BJ (cell line): ENCODE measurements around the gene ANXA11. TPM values are rescaled to one million over a fixed set of nuclear protein-coding genes. Genes with fewer than 3 reads are reported as not detected.

Experiments
- CTCF ChIA-PET: fragments of 350-600 bp; formaldehyde crosslinking; extraction: SDS; loops from one replicate; lab custom pipeline; 2021; ENCODE audit warnings: antibody characterized with exemption, inconsistent platforms; lab: Yijun Ruan, JAX
- POLR2A ChIA-PET: fragments of 300-600 bp; sonication (Branson Sonifier 250); formaldehyde crosslinking; extraction: SDS; loops from one replicate; lab custom pipeline; 2021; ENCODE audit warnings: antibody characterized with exemption; lab: Charles Lee
- DNase-seq: peaks from one replicate; pipeline ENCODE4 v3.0.0-alpha.2; 2011; ENCODE audit warnings: low read depth
- H3K27me3 ChIP-seq: 2 replicates; pipeline ENCODE4 v1.6.0; 2011; ENCODE audit warnings: low read length; ENCODE audit not compliant: control insufficient read depth, insufficient read depth
- H3K36me3 ChIP-seq: 2 replicates; pipeline ENCODE4 v1.5.1; 2011; ENCODE audit warnings: low read length; ENCODE audit not compliant: control insufficient read depth, insufficient read depth
- H3K4me3 ChIP-seq: 2 replicates; pipeline ENCODE4 v1.5.1; 2011; ENCODE audit warnings: low read depth, mild to moderate bottlenecking, control low read depth, low read length
- polyA plus RNA-seq: library from polyadenylated mRNA; depleted of rRNA; stranded (reverse); fragments of >200 nt; gene quantifications from 2 replicates; pipeline ENCODE4 v1.2.3, GENCODE V29; 2011
- TF ChIP-seq, protein P1 (sequence below): IDR thresholded peaks from 2 replicates; pipeline ENCODE4 v1.5.1; 2011; ENCODE audit warnings: low read depth, mild to moderate bottlenecking, control low read depth, inconsistent platforms, low read length, moderate library complexity; ENCODE audit not compliant: insufficient read depth

Gene ANXA11
- polyA plus RNA-seq, 1 experiment = 239 TPM

DNA sequence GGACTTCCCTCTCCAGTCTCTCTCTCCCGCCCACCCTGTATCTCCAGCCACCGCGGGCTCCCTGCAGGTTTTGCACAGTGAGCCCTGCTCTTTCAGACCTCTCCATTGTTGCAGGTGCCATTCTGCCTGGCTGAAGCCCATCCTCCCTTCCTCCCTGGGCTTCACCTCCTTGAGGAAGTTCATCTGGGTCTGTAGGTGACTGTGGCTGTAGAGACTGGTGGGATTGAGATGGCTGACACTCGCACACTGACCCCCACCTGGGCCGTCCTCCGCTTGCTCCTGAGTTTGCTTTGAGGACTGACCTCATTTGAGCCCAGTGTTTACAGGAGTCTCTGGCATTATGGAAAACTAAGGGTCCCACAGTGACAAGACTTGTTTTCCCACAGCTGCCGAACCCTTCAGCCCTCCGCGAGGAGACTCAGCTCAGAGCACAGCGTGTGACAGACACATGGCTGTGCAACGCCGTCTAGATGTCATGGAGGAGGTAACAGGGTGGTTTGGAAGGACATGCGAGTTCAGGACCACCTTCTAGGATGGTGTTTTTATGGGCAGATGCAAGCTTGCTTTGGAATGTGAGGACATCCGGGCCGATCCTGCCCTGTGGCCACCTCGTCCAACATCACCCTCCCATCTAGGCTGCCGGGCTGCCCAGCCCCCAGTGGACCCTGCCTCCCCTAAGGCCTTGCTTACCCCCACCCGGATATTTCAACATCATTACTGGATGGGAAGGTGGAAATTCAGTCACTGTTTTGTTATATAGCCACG lies 63.5 kb downstream of the ANXA11 start:
- Histone ChIP-seq H3K27me3 (no peaks in the 10 kb centered on the region), H3K36me3 (no peaks in the 10 kb centered on the region), H3K4me3 (no peak overlapping the region)
- POLR2A ChIA-PET = interaction anchor here (0.7 kb wide), 1 partner anchor 17 kb away, joined by 4 read pairs; no protein-coding TSS in a partner anchor
- DNase-seq = no peak
- TF ChIP-seq, protein P1, sequence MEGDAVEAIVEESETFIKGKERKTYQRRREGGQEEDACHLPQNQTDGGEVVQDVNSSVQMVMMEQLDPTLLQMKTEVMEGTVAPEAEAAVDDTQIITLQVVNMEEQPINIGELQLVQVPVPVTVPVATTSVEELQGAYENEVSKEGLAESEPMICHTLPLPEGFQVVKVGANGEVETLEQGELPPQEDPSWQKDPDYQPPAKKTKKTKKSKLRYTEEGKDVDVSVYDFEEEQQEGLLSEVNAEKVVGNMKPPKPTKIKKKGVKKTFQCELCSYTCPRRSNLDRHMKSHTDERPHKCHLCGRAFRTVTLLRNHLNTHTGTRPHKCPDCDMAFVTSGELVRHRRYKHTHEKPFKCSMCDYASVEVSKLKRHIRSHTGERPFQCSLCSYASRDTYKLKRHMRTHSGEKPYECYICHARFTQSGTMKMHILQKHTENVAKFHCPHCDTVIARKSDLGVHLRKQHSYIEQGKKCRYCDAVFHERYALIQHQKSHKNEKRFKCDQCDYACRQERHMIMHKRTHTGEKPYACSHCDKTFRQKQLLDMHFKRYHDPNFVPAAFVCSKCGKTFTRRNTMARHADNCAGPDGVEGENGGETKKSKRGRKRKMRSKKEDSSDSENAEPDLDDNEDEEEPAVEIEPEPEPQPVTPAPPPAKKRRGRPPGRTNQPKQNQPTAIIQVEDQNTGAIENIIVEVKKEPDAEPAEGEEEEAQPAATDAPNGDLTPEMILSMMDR = no peak
- CTCF ChIA-PET = interaction anchor here (0.6 to 3.9 kb wide), 6 partner anchors 9 to 83 kb away, joined by 3 to 49 read pairs (median 4); no protein-coding TSS in a partner anchor

DNA sequence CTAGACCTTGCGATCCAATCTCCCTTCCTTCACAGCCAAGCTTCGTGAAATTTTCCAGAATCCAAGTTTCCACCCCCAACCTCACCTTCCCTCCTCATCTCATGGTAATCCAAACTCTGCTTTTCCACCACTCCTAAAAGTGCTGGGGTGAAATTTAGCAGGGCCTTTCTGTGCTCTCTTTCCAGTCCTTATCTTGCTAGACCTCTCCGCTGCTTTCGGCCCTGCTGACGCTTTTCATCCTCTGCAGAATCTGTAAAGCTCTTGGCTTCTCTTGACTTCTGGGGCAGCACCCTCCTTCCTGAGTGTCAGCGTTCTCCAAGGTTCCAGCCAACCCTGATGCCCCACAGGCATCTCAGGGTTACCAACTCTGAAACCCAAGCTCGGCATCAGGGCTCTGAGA lies 65.1 kb downstream of the ANXA11 start:
- no peak overlapping the region for H3K4me3 ChIP-seq
- TF ChIP-seq, protein P1 = no peak
- CTCF ChIA-PET = interaction anchor here (0.6 to 2.1 kb wide), 3 partner anchors 81 to 673 kb away, joined by 3 to 6 read pairs (median 6); no protein-coding TSS in a partner anchor
- no peaks in the 10 kb centered on the region for H3K36me3 ChIP-seq
- no peak for DNase-seq
- POLR2A ChIA-PET = interaction anchor here (0.5 kb wide), 1 partner anchor 61 kb away, joined by 3 read pairs; no protein-coding TSS in a partner anchor
- no peaks in the 10 kb centered on the region for H3K27me3 ChIP-seq

DNA sequence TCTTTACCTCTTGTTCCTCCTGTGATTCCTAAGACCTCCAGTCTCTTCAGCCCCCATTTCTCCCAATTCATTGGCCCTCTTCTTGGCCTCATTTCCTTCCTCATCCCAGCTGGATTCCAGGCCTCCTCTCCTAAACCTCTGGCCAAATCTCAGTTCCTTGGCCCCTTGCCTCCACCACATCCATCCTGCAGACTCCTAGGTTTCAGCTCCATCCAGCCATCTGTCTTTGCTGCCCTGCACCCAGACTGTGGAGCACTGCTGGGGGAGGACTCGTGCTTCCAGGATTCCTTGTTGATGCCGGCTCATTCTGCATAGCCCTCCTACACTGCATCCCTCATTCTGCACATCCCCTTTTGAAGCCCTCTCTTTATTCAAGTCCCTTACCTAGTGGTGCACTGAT lies 66.1 kb downstream of the ANXA11 start:
- H3K27me3 ChIP-seq = no peaks in the 10 kb centered on the region
- POLR2A ChIA-PET = no interaction called here
- DNase-seq = no peak
- TF ChIP-seq, protein P1 = no peak
- H3K36me3 ChIP-seq = no peaks in the 10 kb centered on the region
- no peak overlapping the region for H3K4me3 ChIP-seq
- CTCF ChIA-PET = interaction anchor here (2.1 kb wide), 1 partner anchor 83 kb away, joined by 6 read pairs; no protein-coding TSS in a partner anchor

DNA sequence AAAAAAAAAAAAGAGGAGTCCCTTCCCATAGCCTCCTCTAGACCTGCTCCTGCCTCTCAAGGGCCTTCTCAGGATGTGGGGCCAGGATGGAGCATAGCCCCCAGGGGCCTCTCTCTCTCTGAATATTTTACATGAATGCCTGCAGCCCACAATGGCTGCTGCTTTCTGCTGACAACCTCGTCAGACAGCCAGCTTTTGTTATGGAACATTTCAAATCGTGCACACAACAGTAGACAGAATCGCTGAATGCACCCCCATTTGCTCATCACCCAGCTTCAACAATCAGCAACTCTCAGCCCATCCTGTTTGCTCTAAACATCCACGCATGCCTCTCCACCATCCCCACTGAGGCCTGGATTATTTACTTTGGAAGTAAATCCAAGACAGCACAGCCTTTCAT lies 67.4 kb downstream of the ANXA11 start:
- ChIA-PET POLR2A (no interaction called here), CTCF (no interaction called here)
- Histone ChIP-seq H3K27me3 (no peaks in the 10 kb centered on the region), H3K4me3 (no peak overlapping the region), H3K36me3 (no peaks in the 10 kb centered on the region)
- TF ChIP-seq, protein P1 = no peak
- no peak for DNase-seq

DNA sequence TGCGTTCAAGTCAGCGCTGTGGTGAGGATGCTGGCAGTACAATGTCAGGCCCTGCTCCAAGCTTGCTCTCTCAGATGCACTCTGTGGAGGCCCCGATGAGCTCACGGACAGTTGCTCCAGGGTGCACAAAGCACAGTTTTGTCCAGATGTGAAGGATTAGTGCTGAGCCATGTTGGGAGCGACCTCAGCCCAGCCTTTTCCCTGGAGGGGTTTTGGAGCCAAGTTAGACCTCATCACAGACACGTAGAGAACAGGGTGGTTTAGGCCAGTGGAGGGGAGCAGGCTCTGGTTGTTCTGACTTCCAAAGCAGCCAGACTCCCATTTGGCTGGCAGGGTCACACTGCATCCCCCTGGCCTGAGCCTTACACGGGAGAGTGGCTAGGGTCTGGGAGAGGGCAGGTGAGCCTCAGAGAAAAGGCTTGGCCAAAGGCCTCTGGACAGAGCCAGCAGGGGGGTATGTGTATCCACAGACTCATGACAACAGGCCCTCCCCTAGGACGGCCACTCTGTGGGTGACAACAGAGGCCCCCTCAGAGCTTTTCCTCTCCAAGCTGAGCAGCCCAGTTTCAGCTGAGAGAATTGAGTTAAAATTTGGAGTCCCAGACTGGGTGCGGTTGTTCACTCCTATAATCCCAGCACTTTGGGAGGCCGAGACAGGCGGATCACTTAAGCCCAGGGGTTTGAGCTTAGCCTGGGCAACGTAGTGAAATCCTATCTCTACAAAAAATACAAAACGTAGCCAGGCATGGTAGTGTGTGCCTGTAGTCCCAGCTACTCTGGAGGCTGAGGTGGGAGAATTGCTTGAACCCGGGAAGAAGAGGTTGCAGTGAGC lies 68.1 kb downstream of the ANXA11 start:
- POLR2A ChIA-PET = no interaction called here

More for the DNA sequence above, 68.1 kb downstream of the ANXA11 start:
- H3K27me3 ChIP-seq = no peaks in the 10 kb centered on the region
- TF ChIP-seq, protein P1 = no peak
- no peaks in the 10 kb centered on the region for H3K36me3 ChIP-seq
- CTCF ChIA-PET = no interaction called here
- H3K4me3 ChIP-seq = no peak overlapping the region
- no peak for DNase-seq
